OCI-LY1 (cell line): ENCODE results near the gene SLC22A23.

Experiments
- EZH2 ChIP-seq: fragments of 200-600 bp; sonication (generic), shearing (Covaris generic); IDR thresholded peaks from 2 replicates; pipeline ENCODE4 v1.8.0; 2017; ENCODE audit warnings: borderline replicate concordance, mixed run types, mild to moderate bottlenecking, antibody characterized with exemption, low read length, moderate library complexity, mixed read lengths
- TF ChIP-seq, protein P1 (sequence below): fragments of 200-600 bp; sonication (generic), shearing (Covaris generic); IDR thresholded peaks from 2 replicates; pipeline ENCODE4 v1.5.1; 2017; ENCODE audit warnings: mild to moderate bottlenecking, antibody characterized with exemption, low read length, moderate library complexity, mixed read lengths

DNA sequence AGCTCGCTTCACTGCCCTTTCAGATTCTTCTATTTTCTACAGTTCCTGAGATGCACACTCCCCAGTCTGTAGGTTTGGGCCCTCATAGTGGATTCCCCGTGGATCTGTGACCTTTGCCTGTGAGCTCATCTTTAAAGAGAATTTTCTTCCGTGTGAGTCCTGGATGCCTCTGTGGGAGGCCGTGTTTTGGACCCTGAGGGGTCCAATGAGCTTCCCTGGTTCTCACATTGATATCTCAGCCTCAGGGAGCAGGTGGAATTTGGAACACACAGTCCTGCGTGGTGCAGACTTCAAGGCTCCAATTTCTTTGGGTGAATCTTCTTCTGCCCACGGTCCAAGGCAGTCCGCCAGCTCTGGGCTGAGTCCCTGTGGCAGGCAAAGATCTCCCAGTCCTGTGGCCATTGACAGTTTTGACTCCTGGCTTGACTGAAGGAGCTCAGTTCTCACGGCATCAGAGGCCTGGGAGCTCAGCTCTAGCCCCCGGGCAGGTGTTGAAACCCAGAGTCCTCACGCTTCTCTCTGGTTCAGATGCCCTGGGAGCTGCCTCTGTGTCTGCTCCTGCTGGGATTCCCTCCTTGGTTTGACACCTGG is 137.1 kb downstream of the SLC22A23 start:
- TF ChIP-seq, protein P1, sequence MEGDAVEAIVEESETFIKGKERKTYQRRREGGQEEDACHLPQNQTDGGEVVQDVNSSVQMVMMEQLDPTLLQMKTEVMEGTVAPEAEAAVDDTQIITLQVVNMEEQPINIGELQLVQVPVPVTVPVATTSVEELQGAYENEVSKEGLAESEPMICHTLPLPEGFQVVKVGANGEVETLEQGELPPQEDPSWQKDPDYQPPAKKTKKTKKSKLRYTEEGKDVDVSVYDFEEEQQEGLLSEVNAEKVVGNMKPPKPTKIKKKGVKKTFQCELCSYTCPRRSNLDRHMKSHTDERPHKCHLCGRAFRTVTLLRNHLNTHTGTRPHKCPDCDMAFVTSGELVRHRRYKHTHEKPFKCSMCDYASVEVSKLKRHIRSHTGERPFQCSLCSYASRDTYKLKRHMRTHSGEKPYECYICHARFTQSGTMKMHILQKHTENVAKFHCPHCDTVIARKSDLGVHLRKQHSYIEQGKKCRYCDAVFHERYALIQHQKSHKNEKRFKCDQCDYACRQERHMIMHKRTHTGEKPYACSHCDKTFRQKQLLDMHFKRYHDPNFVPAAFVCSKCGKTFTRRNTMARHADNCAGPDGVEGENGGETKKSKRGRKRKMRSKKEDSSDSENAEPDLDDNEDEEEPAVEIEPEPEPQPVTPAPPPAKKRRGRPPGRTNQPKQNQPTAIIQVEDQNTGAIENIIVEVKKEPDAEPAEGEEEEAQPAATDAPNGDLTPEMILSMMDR, result no peak
- TF ChIP-seq EZH2, result no peak
